ENCODE data around the gene USP5.

DNA sequence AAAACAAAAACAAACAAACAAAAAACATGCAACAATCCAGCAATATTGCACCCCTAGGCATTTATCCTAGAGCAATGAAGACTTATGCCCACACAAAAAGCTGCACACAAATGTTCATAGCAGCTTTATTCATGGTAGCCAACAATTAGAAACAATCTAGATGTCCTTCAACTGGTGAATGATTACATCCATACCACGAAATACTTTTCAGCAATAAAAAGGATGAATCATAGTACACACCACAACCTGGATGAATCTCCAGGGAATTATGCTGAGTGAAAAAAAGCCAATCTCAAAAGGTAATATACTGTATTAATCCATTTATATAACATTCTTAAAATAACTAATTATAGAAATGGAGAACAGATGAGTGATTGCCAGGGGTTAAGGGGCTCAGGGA, 44.8 kb upstream of the USP5 start:
- TF ChIP-seq, protein P1, sequence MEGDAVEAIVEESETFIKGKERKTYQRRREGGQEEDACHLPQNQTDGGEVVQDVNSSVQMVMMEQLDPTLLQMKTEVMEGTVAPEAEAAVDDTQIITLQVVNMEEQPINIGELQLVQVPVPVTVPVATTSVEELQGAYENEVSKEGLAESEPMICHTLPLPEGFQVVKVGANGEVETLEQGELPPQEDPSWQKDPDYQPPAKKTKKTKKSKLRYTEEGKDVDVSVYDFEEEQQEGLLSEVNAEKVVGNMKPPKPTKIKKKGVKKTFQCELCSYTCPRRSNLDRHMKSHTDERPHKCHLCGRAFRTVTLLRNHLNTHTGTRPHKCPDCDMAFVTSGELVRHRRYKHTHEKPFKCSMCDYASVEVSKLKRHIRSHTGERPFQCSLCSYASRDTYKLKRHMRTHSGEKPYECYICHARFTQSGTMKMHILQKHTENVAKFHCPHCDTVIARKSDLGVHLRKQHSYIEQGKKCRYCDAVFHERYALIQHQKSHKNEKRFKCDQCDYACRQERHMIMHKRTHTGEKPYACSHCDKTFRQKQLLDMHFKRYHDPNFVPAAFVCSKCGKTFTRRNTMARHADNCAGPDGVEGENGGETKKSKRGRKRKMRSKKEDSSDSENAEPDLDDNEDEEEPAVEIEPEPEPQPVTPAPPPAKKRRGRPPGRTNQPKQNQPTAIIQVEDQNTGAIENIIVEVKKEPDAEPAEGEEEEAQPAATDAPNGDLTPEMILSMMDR (conservative IDR thresholded peaks at IDR 0.05; ENCODE audit: low read depth, low read length) = no peak
- TF ChIP-seq EZH2 (IDR thresholded peaks at IDR 0.05; ENCODE audit: low read length, unreplicated experiment) = no peak

Data from PC-3 (cell line).